Germinal center (tissue), 1 donor: ENCODE results near the gene DOCK9.
A peak's percentile ranks its signal among the peaks of the same experiment; 100 is the strongest.

ENCODE experiments used
- DNase-seq: peaks from one replicate; pipeline ENCODE4 v3.0.0; 2012; ENCODE audit warnings: mixed read lengths, low spot score

DOCK9 gene

DNA sequence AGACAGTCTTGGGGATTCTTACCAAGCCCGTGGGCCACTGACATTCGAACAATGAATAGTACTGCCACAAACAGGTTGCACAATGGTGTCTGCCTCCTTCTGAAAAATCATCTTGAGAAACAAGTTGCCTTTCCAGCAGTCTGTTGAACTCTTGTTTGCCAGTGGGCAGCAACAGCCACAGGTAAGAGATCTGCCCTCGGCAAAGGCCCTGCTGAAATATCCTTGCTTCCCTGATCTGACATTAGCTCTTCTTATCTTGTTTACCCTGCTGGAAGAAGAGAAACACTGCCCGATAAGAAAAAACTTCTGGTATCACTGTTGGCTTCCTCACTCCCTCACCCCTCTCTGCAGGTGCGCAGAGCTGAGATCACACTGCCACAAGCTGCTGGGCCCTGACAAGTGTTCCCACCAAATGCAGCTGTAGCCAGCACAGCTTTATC lies 2.0 kb downstream of the DOCK9 start:
- DNase-seq = peak; percentile 13

DNA sequence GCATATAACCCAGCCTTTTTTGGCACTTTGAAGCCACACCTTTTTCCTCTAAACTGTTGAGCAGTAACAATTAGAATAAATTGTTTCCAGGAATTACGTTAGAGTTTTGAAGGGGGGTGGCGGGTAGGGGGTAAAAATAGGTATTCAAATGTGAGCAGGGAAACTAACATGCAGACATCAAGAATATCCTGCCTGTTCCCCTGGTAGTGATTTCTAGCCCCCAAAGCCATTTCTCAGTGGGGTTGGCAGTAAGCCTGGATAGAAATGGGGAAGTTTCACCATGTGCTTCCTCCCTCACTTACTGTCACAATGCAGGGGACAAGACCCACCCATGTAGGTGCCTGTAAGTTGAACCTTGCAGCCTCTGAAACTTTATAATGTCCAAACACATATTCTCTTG lies 3.8 kb downstream of the DOCK9 start:
- peak; percentile 38 for DNase-seq

DNA sequence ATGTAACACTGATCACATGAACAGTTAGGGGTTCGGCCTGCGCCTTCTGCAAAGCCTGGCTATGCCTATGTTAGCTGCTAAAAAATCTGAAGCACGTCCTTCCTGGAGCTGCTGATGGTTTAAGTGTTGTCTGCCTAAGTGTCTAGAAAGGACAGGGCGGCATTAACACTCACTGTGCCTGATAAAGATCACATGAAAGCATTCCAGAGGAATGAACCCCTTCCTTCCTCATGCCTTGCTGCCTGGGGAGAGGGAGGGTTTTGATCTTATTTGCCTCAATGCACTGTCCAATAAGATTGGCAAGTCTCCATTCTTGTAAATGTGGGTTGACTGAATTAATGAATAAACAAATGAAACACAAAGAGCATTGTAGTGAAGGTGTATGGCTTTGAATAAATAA lies 5.2 kb downstream of the DOCK9 start:
- DNase-seq = no peak

DNA sequence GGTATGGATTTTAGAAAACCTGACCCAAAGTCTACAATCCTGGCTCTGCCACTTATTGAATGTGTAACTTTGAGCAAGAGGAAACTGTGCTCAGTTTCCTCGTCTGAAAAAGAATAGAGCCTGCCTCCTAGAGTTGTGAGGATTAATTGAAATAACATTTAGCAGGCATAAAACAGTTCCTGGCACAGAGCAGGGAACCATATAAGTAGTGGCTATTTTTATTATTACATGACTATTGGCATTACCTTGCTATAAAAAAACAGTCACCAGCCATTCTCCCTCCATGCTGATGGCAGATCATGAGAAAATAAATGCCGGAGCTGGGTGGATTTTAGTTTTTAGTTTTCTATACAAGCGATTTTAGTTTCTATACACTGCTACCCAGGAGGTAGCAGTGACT lies 5.8 kb downstream of the DOCK9 start:
- DNase-seq = no peak

DNA sequence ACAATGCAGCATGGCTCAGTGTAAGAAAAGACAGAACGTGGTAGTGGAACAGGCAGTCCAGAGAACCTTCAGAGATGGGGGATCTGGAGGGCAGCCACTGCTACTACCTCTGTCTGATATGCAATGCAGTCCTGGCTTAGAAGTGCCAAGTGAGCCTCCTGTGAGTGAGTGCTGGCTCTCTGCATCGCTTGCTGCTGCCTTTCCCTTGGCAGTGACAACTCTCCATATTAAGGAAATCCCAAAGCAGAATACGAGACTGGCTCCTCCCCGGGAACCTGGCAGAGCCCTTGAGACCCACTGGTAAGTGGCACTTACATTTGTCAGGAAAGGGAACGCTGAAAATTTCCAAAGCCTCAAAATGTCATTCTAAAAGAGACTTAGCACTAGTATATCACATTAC lies 7.5 kb downstream of the DOCK9 start:
- no peak for DNase-seq

DNA sequence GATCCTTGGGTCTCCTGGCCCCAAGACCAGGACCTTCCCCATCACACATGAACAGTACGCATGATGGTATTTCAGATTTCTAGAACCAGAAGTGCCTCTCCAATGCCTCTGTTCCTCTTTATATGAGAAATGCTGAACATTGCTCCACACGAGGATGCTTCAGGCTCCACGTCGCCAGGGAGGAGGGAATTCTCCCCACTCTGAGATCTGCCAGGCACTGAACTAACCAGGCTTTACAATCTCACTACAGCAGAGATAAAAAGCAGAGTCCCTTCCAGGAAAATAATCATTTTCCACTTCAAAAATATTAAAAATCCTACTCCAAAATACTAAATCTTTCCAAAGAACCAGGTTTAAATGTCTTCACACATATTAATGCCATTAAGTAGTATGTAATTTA lies 10.4 kb downstream of the DOCK9 start:
- no peak for DNase-seq

DNA sequence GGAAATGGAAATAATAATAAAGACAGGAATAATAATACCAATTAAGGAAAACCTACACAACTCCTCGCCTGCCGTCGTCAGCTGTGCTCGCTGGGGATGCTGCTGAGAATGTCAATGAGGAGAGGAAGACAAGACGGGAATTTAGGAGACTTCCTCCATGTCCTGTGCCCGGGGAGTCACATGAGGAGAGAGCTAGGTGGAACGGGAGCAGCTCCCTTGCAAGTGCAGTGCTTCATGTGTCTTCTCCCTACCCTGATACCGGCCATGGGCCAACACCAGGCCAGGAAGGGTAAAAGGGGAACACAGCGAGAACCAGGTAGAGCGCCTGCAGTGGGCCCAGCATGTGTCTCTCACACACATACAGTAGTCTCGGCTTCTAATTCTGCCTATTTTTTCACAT lies 11.8 kb downstream of the DOCK9 start:
- DNase-seq = no peak

DNA sequence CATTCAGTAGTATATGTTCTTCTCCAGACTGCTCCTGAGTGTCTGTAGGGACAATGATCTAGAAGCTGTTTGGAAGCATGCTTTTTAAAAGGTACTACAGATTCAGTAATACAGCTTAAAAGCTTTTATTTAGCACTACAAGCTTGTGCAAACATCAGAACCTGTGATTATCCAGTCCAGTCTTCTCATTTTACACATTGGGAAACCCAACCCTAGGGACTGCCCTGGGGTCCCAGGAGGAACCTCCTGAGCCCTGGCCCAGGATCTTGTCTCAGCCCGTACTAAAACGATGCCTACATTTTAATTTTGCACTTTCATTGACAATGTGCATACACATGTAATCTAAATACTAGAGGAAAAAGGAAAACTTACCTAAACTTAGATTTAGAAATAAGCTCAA lies 12.5 kb downstream of the DOCK9 start:
- no peak for DNase-seq

DNA sequence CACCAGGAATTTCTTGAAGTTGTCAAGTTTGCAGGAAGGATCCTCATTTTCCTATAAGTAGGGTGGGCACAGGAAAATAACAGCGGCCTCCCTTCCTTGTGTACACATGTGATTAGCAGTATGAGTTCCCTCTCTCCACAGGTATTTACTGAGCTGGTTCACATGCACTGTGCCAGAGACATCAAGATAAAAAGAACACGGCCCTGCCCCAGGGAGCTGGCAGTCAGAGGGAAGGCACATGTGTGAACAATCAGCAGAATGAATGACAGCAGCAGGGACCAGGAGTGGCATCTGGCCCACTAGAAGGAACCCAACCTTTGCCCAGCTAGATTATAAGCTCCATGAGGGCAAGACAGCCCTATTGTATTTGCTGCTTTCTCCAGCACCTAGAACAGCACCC lies 13.9 kb downstream of the DOCK9 start:
- no peak for DNase-seq

DNA sequence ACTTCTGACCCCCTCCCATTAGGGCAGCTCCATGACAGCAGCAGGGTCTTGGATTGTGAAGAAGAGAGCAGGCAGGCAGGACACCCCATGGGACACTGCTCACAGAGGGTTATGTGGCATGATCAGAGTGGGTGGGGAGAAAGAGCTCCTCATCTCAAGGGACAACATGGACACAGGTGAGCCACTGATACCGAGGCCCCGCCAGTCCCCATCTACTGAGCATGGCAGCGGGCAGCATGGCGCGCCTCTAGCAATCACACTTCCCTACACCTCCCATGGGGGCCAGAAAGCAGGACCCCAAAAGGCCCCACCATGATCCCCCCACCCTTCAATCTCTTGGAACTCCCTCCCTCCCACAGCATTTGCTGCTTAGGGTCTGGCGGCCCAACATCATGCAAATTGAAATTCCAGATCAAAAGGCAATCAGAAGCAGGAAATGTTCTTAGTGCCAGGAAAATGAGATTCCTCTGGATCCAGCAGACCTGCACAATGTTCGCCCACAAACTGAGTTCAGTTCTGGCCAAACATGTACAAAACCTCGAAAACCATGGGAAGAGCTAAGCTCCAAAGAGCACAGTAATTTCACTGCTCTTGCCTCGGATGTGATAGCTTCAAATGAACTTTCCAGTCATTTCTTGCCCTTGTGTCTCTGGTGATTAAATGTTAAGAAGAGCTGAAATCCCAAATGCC lies 14.8 kb downstream of the DOCK9 start:
- DNase-seq = no peak

DNA sequence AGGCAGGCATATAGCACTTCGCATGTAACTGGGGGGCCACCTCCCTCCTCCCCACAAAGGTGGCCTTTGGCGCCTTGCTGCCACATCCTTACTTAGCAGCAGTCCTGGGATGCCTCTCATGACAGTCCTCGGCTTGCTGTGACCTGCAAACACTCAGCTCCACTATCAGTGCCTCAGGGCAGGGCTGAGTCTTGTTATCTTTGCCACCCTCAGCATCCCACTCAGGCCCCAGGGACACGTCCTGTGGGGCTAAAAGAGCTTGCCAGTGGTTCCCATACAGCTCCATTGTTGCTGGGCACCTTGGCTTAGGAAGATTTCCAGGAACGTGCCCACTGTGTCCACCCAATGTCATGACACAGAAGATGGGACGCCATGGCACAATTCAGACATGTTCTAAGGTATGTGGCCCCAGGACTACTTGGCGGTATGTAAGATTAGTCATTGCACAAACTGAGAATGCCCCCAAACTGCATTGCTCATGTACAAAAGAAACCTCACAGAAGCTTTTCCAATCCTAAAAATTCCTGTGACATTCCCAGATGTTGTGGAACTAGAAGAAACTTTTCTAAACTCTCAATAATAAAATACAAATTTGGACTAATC lies 16.3 kb downstream of the DOCK9 start:
- no peak for DNase-seq

DNA sequence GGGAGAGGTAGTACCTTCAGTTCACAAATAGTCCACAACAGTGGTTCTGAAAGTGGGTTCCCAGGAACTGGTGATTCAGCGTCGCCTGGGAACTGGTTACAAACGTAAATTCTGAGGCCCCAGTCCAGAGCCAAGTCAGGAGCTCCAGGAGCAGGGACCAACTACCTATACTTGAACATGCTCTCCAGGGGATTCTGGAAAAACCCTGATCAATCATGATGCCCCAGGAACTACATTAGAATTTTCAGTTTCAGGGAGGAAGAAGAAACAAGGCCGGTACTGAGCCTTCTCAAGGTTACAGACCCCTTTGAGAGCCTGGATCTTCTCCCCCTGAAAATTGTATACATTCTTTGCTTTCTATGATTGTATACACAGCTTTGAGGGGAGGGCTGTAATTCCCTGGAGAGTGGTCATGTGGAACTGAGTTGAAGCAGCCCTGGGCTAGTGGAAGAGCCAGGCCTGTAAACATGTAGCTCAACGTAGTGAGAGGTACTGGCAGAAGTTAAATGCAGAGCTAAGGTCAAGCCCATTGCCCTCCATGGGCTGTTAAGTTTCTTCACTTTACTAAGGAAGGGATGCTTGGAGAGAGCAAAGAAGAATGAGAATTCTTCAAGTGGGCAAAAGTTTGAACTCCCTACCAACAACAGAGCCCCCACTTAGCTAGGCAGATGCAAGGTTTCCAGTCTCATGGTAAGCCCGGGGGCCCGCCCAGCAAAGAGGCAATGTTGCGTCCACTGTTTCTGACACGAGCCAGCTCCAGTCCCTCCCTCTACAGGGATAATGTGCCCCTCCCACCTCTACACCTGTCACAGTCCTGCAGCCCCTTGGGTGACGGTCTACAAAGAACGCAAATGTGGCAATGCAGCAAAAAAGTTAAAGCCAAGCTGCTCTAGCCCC lies 17.0 kb downstream of the DOCK9 start:
- DNase-seq = no peak

DNA sequence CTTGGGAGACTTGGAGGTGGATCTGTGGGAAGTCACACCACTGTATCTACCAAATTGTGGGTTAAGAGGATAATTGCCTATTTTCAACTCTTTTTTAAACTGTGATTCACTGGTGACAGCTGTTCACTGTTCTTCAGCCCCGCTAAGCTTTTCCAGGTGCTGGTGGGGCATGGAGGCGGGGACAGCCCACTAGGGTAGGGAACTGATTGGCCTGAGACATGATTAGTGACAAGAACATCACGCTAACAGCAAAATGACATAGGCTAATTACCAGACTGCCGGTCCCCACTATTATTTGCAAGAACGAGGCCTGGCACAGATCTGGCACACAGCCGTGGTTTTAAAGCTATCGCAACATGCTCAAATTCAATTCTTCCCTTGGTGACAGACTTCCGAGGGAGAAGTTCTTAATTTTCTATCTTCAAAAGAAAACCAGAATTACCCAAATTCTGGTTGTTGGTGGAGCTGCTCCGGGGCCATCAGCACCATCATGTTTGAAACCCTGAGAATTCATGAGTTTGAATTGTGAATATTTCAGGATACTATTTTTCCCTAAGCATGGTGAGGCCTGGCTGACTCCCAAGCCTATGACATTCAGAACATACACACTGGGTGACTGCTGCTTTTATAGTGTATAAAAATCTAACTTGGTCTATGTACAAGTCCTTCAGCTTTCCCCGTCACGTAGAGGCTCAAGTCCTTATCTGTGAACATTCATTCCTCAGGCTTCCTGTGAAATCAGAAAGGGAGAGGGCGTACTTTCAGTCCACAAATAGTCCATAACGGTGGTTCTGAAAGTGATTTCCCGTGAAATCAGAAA lies 17.9 kb downstream of the DOCK9 start:
- no peak for DNase-seq

DNA sequence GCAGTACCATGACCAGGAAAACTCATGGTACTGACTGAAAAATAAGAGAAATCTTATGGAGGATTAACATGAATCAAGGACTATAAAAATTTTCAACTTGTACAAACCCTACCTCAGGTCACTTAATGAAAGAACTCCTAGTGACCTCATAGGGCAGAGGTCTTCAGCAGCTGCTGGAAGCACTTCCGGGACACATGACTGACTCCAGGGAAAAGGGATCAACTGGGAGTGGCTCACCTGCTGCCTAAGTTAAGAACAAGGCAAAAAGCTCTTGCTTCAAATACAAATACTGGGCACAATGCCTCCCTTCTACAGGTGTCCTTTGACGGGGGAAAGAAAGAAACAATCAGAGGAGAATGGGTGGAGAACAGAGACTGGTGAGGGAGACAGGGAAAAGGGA lies 18.6 kb downstream of the DOCK9 start:
- no peak for DNase-seq

DNA sequence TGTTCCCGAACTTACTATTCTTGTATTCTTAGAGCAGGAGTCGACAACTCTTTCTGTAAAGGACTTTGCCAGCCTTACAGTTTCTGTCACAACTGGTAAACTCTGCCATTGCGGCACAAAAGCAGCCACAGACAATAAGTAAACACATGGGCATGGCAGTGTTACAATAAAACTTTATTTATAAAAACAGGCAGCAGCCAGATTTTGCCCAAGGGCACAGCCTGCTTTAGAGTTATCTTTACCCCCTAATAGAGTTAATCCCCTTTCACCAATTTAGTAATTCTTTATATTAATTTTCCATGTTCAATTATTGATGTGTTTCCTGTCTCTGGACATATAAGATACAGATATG lies 19.4 kb downstream of the DOCK9 start:
- DNase-seq = no peak

DNA sequence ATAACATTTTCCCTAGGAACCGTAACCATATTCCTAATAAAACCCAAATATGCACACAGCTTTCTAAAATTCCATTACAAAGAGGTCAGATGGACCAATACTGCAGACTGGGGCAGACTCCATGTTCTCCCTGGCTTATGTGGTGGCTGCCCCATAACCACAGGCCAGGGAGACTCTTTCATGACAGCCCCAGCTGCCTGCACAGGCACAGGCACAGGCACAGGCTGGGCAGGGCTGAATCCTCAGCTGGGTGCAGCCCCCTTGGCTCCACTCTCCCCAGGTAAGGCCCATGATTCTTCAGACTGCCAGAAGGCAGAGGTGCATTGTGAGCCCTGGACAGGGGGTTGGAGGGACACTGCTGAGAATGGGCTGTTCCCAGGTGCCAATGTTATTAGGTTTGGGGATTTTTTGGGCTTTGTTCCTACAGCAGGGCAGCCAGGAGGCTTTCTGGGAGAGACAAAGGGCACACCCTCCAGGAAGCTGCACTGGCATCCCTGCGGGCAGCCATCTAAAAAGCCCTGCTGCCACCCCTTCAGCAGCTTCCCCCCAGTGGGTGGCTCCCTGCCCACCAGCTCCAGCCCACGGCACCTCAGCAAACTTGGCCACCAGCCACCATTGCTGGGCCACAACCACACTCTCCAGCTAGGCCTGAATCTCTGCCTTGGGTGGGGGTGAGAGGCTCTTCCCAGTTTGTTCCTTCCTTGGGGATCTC lies 20.0 kb downstream of the DOCK9 start:
- DNase-seq = no peak

DNA sequence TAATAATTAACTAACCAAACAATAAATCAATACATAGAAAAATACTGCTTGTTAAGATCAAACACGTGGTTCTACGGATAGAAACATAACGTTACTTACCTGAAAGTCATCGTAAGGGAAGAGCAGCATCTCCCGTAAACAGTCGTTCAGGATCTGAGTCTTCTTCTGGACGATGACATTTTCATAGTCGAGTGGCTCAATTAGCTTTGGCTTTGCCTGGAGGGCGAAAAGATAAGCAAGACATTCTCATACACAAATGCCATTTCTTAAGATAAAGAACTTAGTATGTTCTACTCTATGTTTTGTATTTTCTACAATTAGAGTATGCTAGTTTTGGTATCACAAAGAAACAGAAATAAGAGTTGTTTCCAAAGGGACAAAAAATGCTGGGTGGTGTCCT lies 22.5 kb downstream of the DOCK9 start:
- no peak for DNase-seq

DNA sequence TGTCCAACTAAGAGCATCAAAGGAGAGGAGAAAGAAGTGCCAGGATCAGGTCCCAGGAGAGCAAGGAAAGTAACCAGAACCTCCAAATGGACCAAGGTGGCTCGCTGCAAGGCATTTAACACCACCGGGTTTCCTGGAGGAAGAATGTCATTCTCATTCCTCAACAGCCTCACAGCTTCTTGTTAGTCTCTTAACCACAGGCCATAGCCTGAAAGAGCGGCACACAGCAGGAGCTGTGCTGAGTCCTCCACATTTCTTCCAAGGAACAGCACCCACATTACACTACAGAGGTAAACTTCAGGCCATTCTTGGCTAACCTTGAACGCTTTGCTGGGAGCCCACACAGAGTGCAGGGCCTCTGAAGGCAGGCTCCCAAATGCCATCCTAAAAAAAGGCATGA lies 23.6 kb downstream of the DOCK9 start:
- DNase-seq = no peak

DNA sequence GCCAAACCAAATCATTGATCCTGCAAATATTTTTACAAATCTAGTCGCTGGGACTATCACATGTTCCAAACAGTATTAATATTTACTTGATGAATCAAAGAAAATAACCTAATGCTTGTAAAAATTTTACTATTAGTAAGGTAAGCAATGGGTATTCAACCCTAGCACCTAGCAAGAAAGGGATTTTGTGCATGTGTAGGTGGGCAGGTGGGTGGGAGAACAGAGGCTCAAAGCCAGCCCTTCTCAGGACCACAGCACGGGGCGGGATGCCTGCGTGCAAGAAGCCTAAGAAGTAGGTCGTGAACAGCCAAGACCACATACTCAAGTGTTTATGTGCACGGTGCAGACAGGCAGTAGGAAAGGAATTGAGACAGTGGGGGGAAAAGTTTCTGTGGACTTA lies 26.6 kb downstream of the DOCK9 start:
- no peak for DNase-seq

DNA sequence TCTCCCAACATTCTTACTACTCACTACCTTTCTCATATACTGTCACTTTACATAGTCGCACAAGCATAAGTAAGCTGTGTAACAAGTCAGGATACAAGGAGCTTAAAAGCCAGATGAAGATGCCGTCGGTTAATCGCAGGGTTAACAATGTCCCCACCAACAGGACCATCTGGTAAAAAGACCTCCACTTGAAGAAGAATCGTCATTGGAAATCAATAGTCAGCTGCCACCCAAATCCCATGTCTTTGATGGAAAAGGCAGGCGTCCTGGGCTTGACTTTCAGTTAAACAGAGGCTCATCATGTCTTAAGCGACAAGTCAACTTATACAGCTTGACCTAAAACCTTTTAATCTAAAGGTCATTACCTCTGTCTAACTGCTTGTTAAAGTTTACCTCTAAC lies 27.2 kb downstream of the DOCK9 start:
- DNase-seq = no peak

DNA sequence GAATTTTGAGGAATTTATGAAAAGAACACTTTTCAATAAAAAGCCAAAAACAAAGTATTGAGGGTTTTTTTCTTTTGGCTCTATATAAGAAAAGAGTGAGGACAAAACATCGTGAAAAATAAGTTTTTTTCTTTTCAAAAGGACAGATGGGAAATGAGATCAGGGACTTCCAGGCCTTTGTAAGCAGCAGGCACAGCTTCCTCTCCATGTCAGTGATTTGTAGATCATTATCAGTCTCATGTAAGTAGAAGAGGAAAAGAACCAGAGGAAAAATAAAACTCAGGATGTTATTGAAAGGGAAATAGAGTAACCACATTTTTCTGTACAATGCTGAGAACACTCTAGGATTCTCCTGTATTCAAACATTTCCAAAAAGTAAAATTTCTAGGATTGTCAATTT lies 29.9 kb downstream of the DOCK9 start:
- no peak for DNase-seq
